Esophagus muscularis mucosa (tissue), 3 donors: ENCODE results near the gene PCNX1.

Experiments
- CTCF ChIP-seq, 3 experiments: fragments of 200-600 bp in 2 of 3; fragments of 450-650 bp in 1 of 3; sonication (generic) in 2 of 3; IDR thresholded peaks; one replicate each; pipeline ENCODE4 v1.5.1; 2017 to 2019; ENCODE audit warnings: antibody characterized with exemption in 3 of 3, mild to moderate bottlenecking in 2 of 3, moderate library complexity in 1 of 3
- EP300 ChIP-seq: sonication (generic); formaldehyde crosslinking; IDR thresholded peaks from one replicate; pipeline ENCODE4 v1.6.1; 2017; ENCODE audit warnings: antibody characterized with exemption

GRCh38 chr14:70931008-70931407, 23.7 kb downstream of the PCNX1 start:
- TF ChIP-seq CTCF (IDR thresholded peaks at IDR 0.05) (no peak), EP300 (no peak)
